ENCODE data around the gene TSPAN18.

Gene TSPAN18

GRCh38 chr11:44912270-44912987 lies 185.7 kb downstream of the TSPAN18 start:
- TF ChIP-seq CTCF (IDR thresholded peaks at IDR 0.05; ENCODE audit: borderline replicate concordance, insufficient read depth, low read depth, low read length): no peak
- no peak overlapping the region for H3K4me3 ChIP-seq (ENCODE audit: low read depth, low read length)

- no peak for TF ChIP-seq CTCF (IDR thresholded peaks at IDR 0.05; ENCODE audit: borderline replicate concordance, insufficient read depth, low read depth, low read length)
- no peak overlapping the region for H3K4me3 ChIP-seq (ENCODE audit: low read depth, low read length)
Measured at GRCh38 chr11:44913502-44913901, 186.7 kb downstream of the TSPAN18 start.

- no peak for TF ChIP-seq CTCF (IDR thresholded peaks at IDR 0.05; ENCODE audit: borderline replicate concordance, insufficient read depth, low read depth, low read length)
- H3K4me3 ChIP-seq (ENCODE audit: low read depth, low read length): no peak overlapping the region
Measured at GRCh38 chr11:44914105-44914504, 187.3 kb downstream of the TSPAN18 start.

GRCh38 chr11:44915004-44915403 lies 188.2 kb downstream of the TSPAN18 start:
- TF ChIP-seq CTCF (IDR thresholded peaks at IDR 0.05; ENCODE audit: borderline replicate concordance, insufficient read depth, low read depth, low read length): no peak

GRCh38 chr11:44915621-44916020 lies 188.9 kb downstream of the TSPAN18 start:
- TF ChIP-seq CTCF (IDR thresholded peaks at IDR 0.05; ENCODE audit: borderline replicate concordance, insufficient read depth, low read depth, low read length): no peak
- H3K4me3 ChIP-seq (ENCODE audit: low read depth, low read length): no peak overlapping the region

More at GRCh38 chr11:44915004-44915403, 188.2 kb downstream of the TSPAN18 start:
- H3K4me3 ChIP-seq (ENCODE audit: low read depth, low read length): no peak overlapping the region

- TF ChIP-seq CTCF (IDR thresholded peaks at IDR 0.05; ENCODE audit: borderline replicate concordance, insufficient read depth, low read depth, low read length): no peak
- H3K4me3 ChIP-seq (ENCODE audit: low read depth, low read length): no peak overlapping the region
Measured at GRCh38 chr11:44916331-44916730, 189.6 kb downstream of the TSPAN18 start.

GRCh38 chr11:44916801-44917385 lies 190.1 kb downstream of the TSPAN18 start:
- no peak for TF ChIP-seq CTCF (IDR thresholded peaks at IDR 0.05; ENCODE audit: borderline replicate concordance, insufficient read depth, low read depth, low read length)
- H3K4me3 ChIP-seq (ENCODE audit: low read depth, low read length): no peak overlapping the region
